ENCODE results near the gene LUZP1.
"Not testable (repeated sequence)": the region's sequence is repeated elsewhere in the genome, so short reads cannot be mapped to it uniquely, and the experiment has no call there.

LUZP1 gene
- long read RNA-seq, donor 1, full-length matches to known transcripts = 2 of 19 reads
- long read RNA-seq, donor 1, partial matches to known transcripts = 17 of 19 reads
- long read RNA-seq, donor 1, other reads (novel, unspliced or antisense) = 0 of 19 reads
- long read RNA-seq, donor 2, partial matches to known transcripts = 0 of 1 reads
- long read RNA-seq, donor 2, other reads (novel, unspliced or antisense) = 0 of 1 reads
- long read RNA-seq, donor 3, full-length matches to known transcripts = 1 of 6 reads
- long read RNA-seq, donor 3, partial matches to known transcripts = 5 of 6 reads
- long read RNA-seq, donor 3, other reads (novel, unspliced or antisense) = 0 of 6 reads
- long read RNA-seq, donor 4, partial matches to known transcripts = 0 of 2 reads
- long read RNA-seq, donor 4, other reads (novel, unspliced or antisense) = 0 of 2 reads
- long read RNA-seq, donor 5, full-length matches to known transcripts = 3 of 3 reads
- long read RNA-seq, donor 5, partial matches to known transcripts = 0 of 3 reads
- long read RNA-seq, donor 5, other reads (novel, unspliced or antisense) = 0 of 3 reads
- long read RNA-seq, donor 6 = 0 reads
- long read RNA-seq, donor 7, full-length matches to known transcripts = 4 of 12 reads
- long read RNA-seq, donor 7, partial matches to known transcripts = 8 of 12 reads
- long read RNA-seq, donor 7, other reads (novel, unspliced or antisense) = 0 of 12 reads
- long read RNA-seq, donor 8, partial matches to known transcripts = 6 of 7 reads
- long read RNA-seq, donor 8, other reads (novel, unspliced or antisense) = 0 of 7 reads

GRCh38 chr1:23168445-23169194 is at the start of gene LUZP1:
LUZP1 (minus strand) TSS chr1:23168856.
- DNase-seq = peak; percentile 87

- DNase-seq = peak; percentile 22
Measured at GRCh38 chr1:23217421-23218115, 48.9 kb upstream of the LUZP1 start, which contains the start of gene HTR1D. HTR1D (minus strand) TSS chr1:23217502; CDS start chr1:23194219, 23,283 bp downstream.

DNA sequence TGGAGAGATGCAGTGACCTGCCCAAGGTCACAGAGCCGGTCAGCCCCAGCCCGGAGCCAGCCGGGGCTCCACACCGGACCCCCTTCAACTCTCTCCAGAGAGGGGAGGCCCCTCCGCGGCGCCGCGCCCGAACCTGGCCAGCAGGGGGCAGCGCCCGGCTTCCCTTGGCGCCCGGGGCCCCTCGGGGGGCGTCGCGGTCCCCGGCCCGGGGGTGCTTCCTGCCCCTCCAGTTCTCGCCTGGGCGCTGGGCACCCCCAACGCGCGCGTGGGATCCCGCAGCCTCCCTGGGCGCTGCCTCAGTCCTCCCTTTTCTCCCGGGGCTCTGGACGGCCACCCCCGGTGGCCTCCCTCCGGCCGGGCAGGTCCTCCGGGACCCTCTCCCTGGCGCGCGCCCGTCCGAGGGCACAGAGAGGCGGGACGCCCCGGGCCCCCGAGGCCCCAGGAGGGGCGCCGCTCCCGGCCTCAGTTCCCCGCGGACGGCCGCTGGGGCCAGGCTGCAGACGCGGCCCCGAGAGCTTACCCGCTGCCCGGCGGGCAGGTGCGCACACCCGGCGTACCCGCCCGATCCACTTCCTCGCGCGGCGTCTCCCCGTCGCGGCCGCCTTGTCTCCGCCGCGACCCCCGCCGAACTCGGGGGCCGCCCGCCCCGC is 48.2 kb upstream of the LUZP1 start:
- DNase-seq = peak; percentile 72

GRCh38 chr1:23215751-23216449 is 47.2 kb upstream of the LUZP1 start:
- DNase-seq = no peak

DNA sequence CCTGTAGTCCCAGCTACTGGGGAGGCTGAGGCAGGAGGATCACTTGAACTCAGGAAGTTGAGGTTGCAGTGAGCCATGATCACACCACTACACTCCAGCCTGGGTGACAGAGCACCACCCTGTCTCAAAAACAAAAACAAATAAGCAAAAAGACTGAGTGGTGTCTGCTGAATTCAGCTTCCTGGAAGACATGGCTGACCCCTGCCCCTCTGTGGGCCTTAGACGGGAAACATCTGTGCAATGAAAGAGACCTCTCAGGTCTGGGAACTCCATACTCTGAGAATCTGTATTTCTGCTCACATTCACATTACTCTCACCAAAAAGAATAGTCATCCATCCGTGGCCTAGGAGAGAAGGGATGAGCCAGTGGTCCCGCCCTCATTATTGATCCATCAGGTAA is 46.6 kb upstream of the LUZP1 start:
- DNase-seq = no peak

DNA sequence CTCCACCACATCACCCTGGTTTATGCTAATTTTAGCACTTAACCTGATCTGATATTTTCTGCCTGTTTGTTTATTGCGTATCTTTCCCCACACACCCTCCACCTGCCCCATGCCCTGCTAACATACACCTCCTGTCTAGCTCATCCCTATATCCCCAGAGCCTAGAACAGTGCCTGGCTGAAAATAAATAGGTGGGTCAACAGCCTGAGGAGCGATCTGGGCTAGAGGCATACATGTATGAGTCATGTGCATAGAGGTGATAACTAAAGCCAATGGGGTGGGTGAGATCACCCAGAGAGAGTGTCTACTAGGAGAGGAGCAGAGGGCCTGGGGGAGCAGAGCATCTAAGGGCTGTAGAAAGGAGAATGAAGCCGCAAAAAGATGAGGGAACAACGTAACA is 46.0 kb upstream of the LUZP1 start:
- DNase-seq = no peak

DNA sequence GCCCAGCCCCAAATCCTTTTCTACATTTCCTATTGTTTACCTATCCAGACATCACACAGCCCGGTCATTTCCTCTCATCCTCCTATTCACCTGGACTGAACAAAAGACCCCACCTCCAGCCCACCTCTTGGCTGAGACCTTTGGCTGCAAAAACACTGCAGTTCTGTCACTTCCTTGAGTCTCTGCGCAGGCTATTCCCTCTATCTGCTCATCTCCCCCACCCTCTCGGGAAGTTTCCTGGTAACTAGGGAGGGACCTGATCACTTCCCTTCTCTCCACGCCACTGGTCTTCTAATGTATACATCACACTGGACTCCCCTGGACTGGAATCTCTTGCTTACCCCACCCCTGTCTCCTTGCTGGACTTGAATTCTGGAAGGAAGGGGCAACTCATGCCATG is 43.3 kb upstream of the LUZP1 start:
- DNase-seq = no peak

DNA sequence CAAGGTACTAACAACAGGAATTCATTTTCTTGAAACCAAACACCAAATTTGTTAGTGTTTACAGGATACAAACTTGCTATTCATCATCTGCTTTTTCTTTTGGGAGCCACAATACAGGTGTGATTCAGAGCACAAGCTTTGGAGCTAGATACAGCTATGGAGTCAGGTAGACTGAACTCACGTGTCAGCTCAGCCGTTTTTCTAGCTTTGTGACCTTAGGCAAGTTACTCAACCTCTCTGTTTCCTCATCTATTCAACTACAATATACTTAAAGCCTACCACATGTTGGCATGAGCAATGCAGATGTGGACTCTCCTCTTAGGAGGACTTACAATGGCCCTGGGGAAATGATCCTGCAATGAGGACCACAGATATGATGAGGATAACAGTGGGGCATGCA is 42.3 kb upstream of the LUZP1 start:
- no peak for DNase-seq

GRCh38 chr1:23210351-23210785 is 41.7 kb upstream of the LUZP1 start:
- DNase-seq = no peak

- DNase-seq = no peak
Measured at GRCh38 chr1:23209770-23210169, 41.1 kb upstream of the LUZP1 start.

- no peak for DNase-seq
Measured at GRCh38 chr1:23208527-23208926, 39.9 kb upstream of the LUZP1 start.

DNA sequence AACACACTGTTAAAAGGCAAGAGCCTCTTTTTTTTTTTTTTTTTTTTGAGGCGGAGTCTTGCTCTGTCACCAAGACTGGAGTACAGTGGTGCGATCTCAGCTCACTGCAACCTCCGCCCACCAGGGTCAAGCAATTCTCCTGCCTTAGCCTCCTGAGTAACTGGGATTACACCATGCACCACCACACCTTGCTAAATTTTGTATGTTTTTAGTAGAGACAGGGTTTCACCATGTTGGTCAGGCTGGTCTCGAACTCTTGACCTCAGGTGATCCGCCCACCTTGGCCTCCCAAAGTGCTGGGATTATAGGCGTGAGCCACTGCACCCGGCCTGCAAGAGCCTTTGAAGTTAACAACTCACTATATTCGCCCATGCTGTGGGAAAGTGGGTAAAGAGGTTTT is 39.1 kb upstream of the LUZP1 start:
- not testable (repeated sequence) for DNase-seq

GRCh38 chr1:23202263-23202749 is 33.6 kb upstream of the LUZP1 start:
- no peak for DNase-seq

DNA sequence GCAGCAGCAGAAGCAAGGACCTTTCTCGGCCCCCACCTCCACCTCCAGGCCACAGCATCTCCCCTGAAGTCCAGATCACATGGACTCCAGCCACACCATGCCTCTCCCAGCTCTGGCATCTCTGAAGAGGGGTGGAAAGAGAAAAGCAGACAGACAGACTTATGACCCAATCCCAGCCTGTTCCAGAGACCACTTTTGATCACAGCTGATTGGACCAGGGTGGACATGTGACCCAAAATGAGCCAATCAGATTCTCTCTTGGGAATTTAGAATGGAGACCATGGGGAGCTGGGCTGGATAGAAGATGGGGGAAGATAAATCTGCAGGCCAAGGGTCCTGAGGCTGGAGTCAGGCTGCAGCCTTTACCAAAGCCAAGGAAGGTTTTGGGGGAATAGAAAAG is 32.2 kb upstream of the LUZP1 start:
- no peak for DNase-seq

DNA sequence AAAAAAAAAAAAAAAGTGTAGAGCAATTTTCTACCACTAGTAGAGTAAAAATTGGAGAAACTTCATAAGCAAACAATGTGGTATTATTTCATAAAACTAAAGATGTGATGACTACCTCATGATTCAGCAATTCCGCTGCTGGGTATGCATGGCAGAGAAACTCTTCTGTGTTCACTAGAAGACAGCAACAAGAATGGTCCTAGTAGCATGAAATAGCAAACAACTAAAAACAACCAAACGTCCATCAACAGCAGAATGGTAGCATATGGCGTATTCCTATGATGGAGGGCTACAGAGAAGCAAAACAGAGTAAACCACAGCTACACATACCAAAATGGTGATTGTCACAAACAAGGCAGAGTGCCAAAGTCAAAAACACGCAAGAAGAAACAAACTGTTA is 29.7 kb upstream of the LUZP1 start:
- DNase-seq = no peak

DNA sequence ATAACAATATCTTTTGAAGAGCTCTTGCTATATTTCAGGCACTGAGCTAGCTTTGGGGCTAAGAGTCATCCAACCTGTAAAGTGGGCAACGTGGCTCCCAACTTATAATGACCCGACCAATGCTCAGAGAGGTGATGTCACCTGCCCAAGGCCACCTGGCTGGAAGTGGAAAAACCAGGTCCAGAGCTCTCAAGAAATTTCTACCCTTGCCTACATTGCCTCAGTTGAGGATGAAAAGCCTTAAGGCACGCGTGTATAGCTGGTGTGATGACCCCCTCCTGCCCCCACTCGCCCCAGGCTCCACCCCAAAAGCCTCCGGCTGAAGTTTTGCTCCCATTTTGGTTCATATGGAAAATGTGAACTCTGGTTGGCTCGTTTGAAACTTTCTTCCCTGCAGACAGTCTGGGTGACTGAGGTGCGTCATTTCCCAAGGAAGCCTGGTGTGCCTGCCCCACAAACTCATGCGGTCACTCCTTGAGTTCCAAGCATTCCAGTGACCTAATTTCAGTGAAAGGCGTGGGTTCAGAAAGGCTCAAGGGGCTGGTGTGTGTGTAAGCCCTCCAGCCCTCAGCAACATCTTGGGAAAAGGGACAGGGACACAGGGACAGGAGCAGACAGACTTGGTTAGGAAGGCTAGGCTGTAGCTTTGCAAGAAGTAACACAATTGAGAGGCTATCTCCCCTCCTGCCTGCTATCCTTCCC is 28.1 kb upstream of the LUZP1 start:
- no peak for DNase-seq

GRCh38 chr1:23194119-23194984 is 25.7 kb upstream of the LUZP1 start:
- no peak for DNase-seq

DNA sequence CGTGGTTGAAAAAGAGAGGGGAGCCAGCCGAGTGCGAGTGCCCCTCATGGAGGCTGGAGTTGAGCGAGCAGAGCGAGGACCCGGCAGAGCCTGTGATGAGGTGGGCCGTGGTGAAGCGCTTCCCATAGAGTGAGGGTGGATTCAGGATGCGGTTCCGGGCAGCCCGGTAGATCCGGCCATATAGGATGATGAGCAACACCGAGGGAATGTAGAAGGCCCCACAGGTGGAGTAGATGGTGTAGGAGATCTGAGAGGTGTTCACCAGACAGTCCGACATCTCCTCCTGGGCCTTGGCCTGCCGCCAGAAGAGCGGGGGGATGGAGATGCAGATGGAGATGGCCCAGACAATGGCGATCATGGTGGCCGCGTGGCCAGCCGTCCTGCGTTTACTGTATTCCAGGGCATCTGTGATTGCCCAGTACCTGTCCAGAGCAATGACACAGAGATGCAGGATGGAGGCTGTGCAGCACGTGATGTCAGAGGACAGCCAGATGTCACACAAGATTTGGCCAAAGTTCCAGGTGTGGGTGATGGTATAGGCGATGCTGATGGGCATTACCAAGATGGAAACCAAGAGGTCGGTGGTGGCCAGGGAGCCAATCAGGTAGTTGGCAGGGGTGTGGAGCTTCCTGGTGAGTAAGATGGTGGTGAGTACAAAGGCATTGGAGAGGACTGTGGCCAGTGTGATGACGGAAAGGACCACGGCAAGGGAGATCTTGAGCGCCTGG is 24.9 kb upstream of the LUZP1 start:
- DNase-seq = no peak

Data from right kidney (tissue), 9 donors.